T-helper 2 cell treated with Interferon-gamma antibody and Interleukin-4, amounts not matched to agents 5 μg/mL and 100 μg/mL, for 36 hours (primary cell): Measurements from ENCODE around the gene TSPAN10.

Experiments
- DNase-seq: peaks from one replicate; pipeline ENCODE4 v3.0.0; 2021; ENCODE audit warnings: low spot score
- H3K27ac Mint-ChIP-seq: one replicate; pipeline ENCODE4 v1.8.0; 2021; ENCODE audit warnings: mild to moderate bottlenecking, mixed read lengths
- H3K27me3 Mint-ChIP-seq: one replicate; pipeline ENCODE4 v1.8.0; 2021; ENCODE audit warnings: low read depth, mixed read lengths
- H3K36me3 Mint-ChIP-seq: one replicate; pipeline ENCODE4 v1.8.0; 2021; ENCODE audit warnings: low read depth, mixed read lengths
- H3K4me1 Mint-ChIP-seq: one replicate; pipeline ENCODE4 v1.8.0; 2021; ENCODE audit warnings: low read depth, mixed read lengths
- H3K4me3 Mint-ChIP-seq: one replicate; pipeline ENCODE4 v1.8.0; 2022; ENCODE audit warnings: mild to moderate bottlenecking, moderate library complexity, mixed read lengths
- H3K9me3 Mint-ChIP-seq: one replicate; pipeline ENCODE4 v1.8.0; 2021; ENCODE audit warnings: mixed read lengths

TSPAN10 gene

DNA sequence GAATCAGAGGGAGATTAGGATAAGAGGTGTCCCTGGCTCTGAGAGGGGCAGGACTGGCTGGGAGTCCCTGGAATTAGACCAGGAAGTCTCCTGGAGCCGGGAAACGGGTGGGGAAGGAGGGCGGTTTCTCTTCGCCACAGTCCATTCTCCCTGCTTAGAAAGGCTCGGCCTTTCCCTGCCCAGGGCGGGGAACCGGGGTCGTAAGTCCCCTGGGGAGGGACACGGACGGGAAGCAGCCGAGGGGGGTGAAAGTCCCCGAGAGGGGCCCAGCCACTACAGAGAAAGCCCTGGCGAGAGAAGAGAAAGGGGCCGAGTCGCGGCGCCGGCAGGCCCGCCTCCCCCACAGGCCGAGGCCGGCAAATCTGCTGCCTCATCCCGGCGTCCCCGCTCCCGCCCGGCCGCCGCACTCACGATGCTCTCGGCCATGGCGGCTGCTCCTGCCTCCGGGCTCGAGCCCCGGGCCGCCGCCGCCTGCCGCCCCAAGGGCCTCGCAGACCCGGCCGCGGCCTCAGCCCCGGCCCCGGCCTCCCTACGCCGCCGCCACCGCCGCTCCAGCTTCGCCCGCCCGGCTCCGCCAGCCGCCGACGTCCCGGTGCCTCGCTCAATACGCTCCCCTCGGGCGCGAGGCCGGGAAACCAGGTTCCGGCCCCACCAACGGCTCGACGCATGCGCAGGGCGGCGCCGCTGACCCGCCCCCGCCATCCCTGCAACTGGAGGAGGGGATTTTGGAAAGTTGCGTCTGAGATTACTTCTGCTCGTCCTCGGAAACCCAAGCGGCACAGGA lies at the start of gene TSPAN10, which contains the start of gene NPLOC4:
TSPAN10 (plus strand) TSS at position 692 of the 784 bp plus-strand sequence. CDS start 5,217 bp downstream, outside the sequence.
NPLOC4 (minus strand) TSS at position 608 of the 784 bp plus-strand sequence; CDS start at position 426, 182 bp downstream.
- Mint-ChIP-seq H3K9me3 (no peaks in the 10 kb centered on the region), H3K27ac (peak within 1 kb of the TSS; percentile 92), H3K36me3 (peaks cover 7% of the 10 kb centered on the region), H3K4me1 (peaks cover 11% of the 10 kb centered on the region), H3K4me3 (peak within 1 kb of the TSS; percentile 99), H3K27me3 (no peaks in the 10 kb centered on the region)
- peak; percentile 87 for DNase-seq

DNA sequence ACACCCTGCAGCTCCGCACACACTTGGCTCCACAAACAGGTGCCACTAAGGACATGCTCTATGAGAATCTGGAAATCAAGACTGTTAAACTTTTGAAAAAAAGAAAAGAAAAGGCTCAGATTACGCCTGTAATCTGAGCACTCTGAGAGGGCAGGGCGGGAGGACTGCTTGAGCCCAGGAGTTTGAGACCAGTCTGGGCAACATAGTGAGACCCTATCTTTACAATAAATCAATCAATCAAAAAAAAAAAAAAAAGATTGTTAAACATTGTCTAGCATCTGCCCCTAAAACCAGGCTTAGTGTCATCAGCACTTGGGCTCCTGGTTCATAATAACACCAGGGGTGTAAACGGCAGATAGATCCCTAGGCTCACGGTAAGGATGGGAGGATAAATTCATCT lies 47.4 kb upstream of the TSPAN10 start:
- Mint-ChIP-seq H3K27ac (no peak overlapping the region), H3K4me3 (no peak overlapping the region), H3K27me3 (no peaks in the 10 kb centered on the region), H3K9me3 (no peaks in the 10 kb centered on the region), H3K4me1 (no peaks in the 10 kb centered on the region), H3K36me3 (peaks cover 46% of the 10 kb centered on the region)
- DNase-seq = no peak

DNA sequence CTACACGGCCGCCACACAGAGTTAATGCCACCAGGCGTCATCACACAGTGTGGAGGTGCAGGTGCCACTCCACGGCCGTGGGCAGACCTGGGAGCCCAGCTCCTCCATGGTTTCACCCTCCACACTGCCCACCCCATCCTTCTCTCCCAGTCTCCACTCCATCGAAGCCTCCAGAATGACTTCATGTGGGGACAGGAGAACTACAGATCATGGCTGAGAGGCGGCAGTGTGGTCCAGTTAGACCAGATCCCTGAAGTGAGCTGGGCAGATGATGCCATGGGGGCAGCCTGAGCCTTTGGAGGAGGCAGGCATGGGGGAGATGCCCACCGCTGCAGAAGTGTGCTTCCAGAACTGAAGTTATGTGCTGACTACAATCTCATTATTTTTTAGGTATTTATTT lies 46.9 kb upstream of the TSPAN10 start:
- H3K36me3 Mint-ChIP-seq = peaks cover 47% of the 10 kb centered on the region
- no peak overlapping the region for H3K27ac Mint-ChIP-seq
- H3K9me3 Mint-ChIP-seq = no peaks in the 10 kb centered on the region
- H3K27me3 Mint-ChIP-seq = no peaks in the 10 kb centered on the region
- no peak overlapping the region for H3K4me3 Mint-ChIP-seq
- H3K4me1 Mint-ChIP-seq = no peaks in the 10 kb centered on the region
- DNase-seq = no peak

DNA sequence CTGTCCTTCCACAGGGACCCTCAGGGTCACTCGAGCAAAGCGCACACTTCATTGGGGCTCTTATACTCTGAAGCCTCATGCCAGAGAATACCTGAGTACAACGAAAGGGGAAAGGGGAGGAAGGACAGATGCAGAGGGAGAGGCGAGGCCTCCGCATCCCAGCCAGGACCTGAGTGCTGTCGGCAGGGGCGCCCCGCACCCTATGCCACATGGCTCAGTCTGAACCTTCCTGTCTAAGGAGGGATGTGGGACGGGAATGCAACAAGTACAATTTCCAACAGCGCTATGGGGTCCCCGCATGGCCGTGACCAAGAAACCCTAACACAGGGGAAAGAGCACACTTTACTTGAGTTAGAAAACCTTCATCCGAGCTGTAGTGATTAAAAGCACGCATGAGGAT lies 45.0 kb upstream of the TSPAN10 start:
- H3K36me3 Mint-ChIP-seq = peaks cover 42% of the 10 kb centered on the region
- H3K27ac Mint-ChIP-seq = no peak overlapping the region
- no peak overlapping the region for H3K4me3 Mint-ChIP-seq
- no peak for DNase-seq
- H3K27me3 Mint-ChIP-seq = no peaks in the 10 kb centered on the region
- H3K4me1 Mint-ChIP-seq = no peaks in the 10 kb centered on the region
- no peaks in the 10 kb centered on the region for H3K9me3 Mint-ChIP-seq

DNA sequence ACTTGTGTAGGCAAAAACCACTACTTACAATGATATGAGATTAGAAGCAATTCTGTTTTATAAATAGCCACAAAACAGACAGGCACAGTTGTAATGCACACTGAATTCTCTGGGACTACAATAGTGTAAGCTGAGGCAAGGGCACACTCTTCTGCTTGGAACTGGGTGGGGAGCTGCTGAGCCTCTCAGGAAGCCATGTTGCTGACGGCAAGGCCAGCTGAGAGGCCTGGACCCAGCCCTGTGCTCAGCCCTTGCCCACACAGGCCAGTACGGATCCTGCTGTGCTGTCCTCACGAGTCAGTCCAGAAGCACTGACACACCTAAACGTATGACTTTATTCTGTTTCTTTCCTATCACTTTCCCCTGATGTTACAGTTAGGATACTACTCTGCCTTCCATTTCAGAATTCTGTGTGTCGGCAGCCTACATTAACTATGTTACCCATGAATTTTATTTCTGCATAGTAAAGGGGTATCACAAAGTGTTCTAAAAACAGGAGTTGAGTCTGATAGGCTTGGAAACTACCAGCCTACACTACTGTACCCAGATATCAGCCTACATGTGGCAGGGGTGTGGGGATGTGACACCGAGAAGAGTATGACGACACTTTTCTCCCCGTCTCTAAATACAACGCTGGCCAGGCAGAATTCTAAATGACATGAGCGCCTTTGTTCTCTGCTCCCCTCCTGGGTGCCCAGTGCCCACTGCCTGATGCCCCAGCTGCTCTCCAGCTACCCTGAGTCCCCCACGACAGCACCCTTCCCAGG lies 43.7 kb upstream of the TSPAN10 start:
- H3K27me3 Mint-ChIP-seq = no peaks in the 10 kb centered on the region
- no peaks in the 10 kb centered on the region for H3K9me3 Mint-ChIP-seq
- H3K4me3 Mint-ChIP-seq = no peak overlapping the region
- peaks cover 39% of the 10 kb centered on the region for H3K36me3 Mint-ChIP-seq
- H3K27ac Mint-ChIP-seq = no peak overlapping the region
- no peaks in the 10 kb centered on the region for H3K4me1 Mint-ChIP-seq
- no peak for DNase-seq

DNA sequence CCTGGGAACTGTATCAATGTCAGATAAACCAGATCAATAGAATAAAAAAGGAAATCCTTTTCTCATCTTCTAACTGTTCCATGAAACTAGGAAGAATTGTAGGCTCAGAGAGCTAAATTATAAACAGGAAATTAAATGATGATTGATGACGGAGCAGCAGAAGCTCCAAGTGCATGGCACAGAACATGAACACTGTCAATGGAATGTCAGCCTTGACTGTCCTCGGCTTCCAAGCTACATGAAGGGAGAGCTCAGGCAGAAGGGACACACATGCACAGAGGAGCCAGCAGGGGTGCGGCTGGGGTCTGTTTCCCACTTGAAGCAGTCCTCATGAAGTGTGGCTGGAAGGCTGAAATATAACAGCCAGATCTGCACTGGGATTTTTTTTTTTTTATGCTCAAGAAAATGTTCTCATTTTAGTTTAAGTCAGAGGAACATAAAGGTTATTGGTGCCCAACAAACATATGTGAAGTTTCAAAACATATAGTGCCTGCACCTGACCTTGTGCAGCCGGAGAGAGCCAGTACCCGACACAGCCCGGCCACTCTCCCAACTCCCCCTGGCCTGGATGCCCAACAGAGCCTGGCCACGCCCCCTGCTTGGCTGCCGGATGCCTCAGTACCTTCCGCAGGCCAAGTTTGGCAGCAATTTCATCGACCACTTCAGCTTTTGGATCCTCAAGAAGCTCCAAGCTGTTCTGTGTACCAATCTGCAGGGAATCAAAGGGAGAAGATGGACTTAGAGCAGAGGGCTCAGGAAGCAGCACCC lies 37.1 kb upstream of the TSPAN10 start:
- H3K36me3 Mint-ChIP-seq = peaks cover 40% of the 10 kb centered on the region
- H3K4me3 Mint-ChIP-seq = no peak overlapping the region
- H3K4me1 Mint-ChIP-seq = peaks cover 2% of the 10 kb centered on the region
- H3K27ac Mint-ChIP-seq = no peak overlapping the region
- no peaks in the 10 kb centered on the region for H3K27me3 Mint-ChIP-seq
- no peaks in the 10 kb centered on the region for H3K9me3 Mint-ChIP-seq
- no peak for DNase-seq

DNA sequence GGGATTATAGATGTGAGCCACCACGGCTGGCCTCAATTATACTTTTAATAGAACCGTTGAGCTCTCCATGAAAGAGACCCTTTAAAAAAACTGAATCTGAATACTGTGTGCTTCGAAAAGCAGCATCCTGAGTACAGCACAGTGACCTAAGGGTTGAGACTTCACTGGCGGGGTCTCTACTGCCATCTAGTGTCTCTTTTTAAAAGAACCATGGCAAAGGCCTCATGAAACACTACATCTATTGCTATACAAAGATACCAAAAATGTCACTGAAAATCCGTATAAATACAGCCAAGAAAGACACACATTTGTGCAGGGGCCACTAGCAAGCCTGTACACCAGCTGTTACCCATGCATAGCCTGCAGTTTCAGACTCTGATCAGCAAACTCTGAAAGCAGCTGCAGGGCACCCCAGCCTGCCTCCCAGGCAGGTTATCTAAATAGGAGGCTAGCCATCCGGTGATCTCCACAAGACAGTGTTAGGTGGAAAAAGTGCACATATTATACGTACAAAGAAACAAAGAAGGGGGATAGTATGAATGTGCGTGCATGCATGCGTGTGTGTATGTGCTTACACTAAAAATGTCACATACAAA lies 35.4 kb upstream of the TSPAN10 start:
- H3K27me3 Mint-ChIP-seq = no peaks in the 10 kb centered on the region
- peaks cover 2% of the 10 kb centered on the region for H3K4me1 Mint-ChIP-seq
- H3K27ac Mint-ChIP-seq = no peak overlapping the region
- H3K4me3 Mint-ChIP-seq = no peak overlapping the region
- DNase-seq = peak; percentile 27
- H3K36me3 Mint-ChIP-seq = peaks cover 39% of the 10 kb centered on the region
- H3K9me3 Mint-ChIP-seq = no peaks in the 10 kb centered on the region

DNA sequence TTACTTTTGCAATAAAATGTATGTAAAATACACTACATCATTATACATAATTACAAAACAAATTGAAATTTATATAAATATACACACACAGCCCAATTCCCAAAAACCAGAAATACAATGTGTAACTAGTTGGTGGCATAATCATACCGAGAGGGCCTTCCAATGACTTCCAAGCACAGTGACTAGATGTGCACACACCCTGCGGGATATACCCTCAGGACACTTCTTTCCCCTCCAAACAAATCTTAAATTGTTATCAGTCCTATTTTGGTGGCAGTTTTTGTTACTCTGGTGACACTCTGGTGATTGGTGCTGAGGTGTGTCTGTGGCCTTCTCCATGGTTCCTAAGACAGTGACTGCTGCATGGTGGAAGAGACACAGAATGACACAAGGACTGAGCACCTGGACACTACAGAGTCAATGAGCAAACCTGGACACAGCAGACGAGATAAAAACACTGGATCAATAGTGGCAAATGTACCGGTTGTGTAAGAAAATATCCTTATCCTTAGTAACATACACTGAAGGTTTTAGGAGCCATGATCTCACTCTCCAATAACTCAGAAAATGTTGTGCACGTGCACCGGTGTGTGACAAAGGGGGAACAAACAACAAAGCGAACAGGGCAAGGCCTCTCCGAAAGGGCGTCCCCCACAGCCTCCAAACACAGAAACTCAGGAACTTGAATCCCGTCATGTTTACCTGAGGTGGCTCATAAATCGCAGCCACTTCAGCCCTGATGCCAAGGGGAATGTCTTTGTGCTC lies 33.0 kb upstream of the TSPAN10 start:
- Mint-ChIP-seq H3K36me3 (peaks cover 37% of the 10 kb centered on the region), H3K4me3 (no peak overlapping the region), H3K4me1 (peaks cover 2% of the 10 kb centered on the region), H3K27ac (no peak overlapping the region), H3K27me3 (no peaks in the 10 kb centered on the region), H3K9me3 (no peaks in the 10 kb centered on the region)
- no peak for DNase-seq

DNA sequence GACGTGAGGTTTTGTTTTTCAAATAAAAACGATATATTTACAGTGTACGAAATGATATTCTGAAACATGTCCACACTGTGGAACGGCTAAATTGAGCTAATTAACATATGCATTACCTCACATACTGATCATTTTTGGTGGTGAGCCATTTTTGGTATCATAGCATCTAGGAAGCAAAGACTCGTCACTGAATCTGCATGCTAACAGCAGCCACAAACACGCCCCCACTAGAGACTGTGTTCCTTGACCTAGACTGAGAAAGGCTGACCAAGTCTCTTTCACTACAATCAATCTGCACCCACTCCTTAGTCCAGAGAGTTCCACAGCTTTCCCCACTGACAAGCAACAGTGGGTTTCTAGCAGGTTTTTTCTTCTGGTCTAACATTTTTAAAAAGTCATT lies 29.6 kb upstream of the TSPAN10 start:
- Mint-ChIP-seq H3K27ac (no peak overlapping the region), H3K4me1 (peaks cover 3% of the 10 kb centered on the region), H3K9me3 (no peaks in the 10 kb centered on the region), H3K36me3 (peaks cover 33% of the 10 kb centered on the region), H3K4me3 (no peak overlapping the region), H3K27me3 (no peaks in the 10 kb centered on the region)
- peak; percentile 9 for DNase-seq

DNA sequence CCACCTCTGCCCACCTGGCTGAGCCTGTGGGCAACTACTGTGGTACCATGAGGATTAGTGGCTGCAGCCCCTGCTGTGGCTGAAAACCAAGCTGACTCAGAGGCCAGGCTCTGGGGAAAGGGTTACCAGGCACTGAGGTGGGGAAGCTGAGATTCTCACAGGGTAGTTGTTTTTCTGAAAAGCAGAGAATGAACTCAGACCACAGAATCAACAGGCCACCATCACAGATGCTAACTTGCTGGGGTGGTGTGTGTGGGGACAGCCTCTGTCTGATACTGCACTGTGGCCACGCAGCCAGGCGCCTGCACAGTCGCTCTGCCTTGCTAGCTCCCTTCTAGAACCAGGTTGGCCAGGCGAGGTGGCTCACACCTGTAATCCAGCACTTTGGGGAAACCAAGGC lies 28.9 kb upstream of the TSPAN10 start:
- Mint-ChIP-seq H3K27me3 (no peaks in the 10 kb centered on the region), H3K4me1 (peaks cover 3% of the 10 kb centered on the region), H3K4me3 (no peak overlapping the region), H3K9me3 (no peaks in the 10 kb centered on the region), H3K36me3 (peaks cover 40% of the 10 kb centered on the region), H3K27ac (no peak overlapping the region)
- peak; percentile 7 for DNase-seq

DNA sequence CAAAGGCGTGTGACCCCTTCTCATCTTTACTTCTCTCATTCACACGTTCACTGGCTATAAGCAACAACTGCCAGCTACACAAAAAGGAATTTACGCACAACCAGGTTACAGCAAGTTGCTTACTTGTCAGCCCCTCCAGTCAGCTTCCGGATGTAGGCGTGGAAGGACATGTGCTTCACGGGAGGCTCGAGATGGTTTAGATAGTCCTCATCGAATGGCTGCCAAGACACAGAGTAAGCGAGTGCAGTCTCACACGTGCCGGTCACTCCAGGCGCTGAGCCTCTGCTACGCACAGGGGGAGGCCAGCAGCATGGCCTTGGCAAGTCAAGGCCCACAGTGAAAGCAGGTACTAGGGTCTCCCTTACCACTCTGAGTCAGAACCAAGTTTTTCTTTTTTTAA lies 28.4 kb upstream of the TSPAN10 start:
- H3K4me3 Mint-ChIP-seq = no peak overlapping the region
- H3K4me1 Mint-ChIP-seq = peaks cover 3% of the 10 kb centered on the region
- H3K27ac Mint-ChIP-seq = no peak overlapping the region
- no peaks in the 10 kb centered on the region for H3K9me3 Mint-ChIP-seq
- H3K27me3 Mint-ChIP-seq = no peaks in the 10 kb centered on the region
- H3K36me3 Mint-ChIP-seq = peaks cover 45% of the 10 kb centered on the region
- no peak for DNase-seq

DNA sequence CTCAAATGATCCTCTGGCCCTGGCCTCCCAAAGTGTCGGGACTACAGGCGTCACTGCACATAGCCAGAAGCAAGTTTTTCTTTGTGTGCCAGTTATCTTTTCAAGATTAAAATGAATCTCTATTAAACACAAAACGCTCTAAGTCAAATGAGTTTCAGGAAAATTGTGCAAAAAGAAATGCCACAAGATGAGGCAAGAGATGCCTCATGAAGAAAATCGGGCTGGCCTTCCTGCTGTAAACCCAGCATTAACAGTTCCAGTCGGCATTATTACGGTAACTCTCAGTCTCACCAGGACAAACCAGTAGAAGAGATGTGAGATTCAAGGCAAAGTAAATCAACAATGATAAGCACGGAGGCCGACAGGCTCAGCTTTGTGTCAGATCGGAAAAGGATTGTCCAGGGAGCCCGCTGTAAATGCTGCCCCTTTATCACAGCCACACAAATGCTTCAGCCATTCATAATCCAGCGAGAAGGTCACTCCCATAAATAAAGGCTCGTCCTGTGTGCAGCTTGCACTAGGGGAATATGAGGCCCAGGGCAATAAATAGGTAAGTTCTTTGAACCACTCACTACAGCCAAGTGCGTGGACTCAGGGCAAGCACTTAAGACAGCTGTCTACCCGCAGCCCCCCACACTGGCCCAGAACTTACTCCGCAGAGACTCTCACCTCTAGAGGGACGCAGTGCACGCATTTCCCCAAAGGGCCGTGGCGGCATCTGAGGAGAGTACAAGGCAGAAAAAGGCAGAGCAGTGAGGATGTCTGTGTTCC lies 27.3 kb upstream of the TSPAN10 start:
- H3K4me3 Mint-ChIP-seq = no peak overlapping the region
- peaks cover 49% of the 10 kb centered on the region for H3K36me3 Mint-ChIP-seq
- H3K9me3 Mint-ChIP-seq = no peaks in the 10 kb centered on the region
- DNase-seq = no peak
- H3K4me1 Mint-ChIP-seq = peaks cover 8% of the 10 kb centered on the region
- no peak overlapping the region for H3K27ac Mint-ChIP-seq
- no peaks in the 10 kb centered on the region for H3K27me3 Mint-ChIP-seq
